SU-DHL-6 (cell line): ENCODE results near the gene NLRP8.
"Not testable (repeated sequence)": the region's sequence is repeated elsewhere in the genome, so short reads cannot be mapped to it uniquely, and the experiment has no call there.

Source experiments
- CTCF ChIP-seq: fragments of 200-600 bp; sonication (generic); IDR thresholded peaks from one replicate; pipeline ENCODE4 v1.5.1; 2017; ENCODE audit warnings: antibody characterized with exemption, mild to moderate bottlenecking, low read length, moderate library complexity; ENCODE audit not compliant: insufficient read depth, poor library complexity, severe bottlenecking
- EZH2phosphoT487 ChIP-seq: fragments of 200-600 bp; sonication (generic), shearing (Covaris generic); conservative IDR thresholded peaks from 2 replicates; pipeline ENCODE4 v1.6.1; 2018; ENCODE audit warnings: mild to moderate bottlenecking, antibody characterized with exemption, low read length, moderate library complexity, mixed read lengths

- not testable (repeated sequence) for TF ChIP-seq CTCF, EZH2phosphoT487
Observed at GRCh38 chr19:56019325-56019724, 71.7 kb downstream of the NLRP8 start.
